T-helper 2 cell treated with Interferon-gamma antibody and Interleukin-4, amounts not matched to agents 100 ng/mL and 5 ng/mL, for 36 hours (primary cell): ENCODE measurements around the gene BMP6. TPM values are rescaled to one million over a fixed set of nuclear protein-coding genes. Genes with fewer than 3 reads are reported as not detected.

Experiments
- intact Hi-C: fragments of 100-400 bp; cut with micrococcal nuclease; formaldehyde crosslinking; loops from one replicate; pipeline ENCODE4 v1.15.1; 2023
- total RNA-seq: library from RNA; stranded (reverse); gene quantifications from 2 replicates; pipeline ENCODE4 v1.2.3, GENCODE V29; 2022

BMP6 gene
- total RNA-seq, 1 donor from 2014 or later = not detected

- intact Hi-C loops = no loop called here
Measured at GRCh38 chr6:7745942-7746341, 20.0 kb downstream of the BMP6 start.

GRCh38 chr6:7747016-7747415, 21.1 kb downstream of the BMP6 start:
- intact Hi-C loops = no loop called here

- intact Hi-C loops = no loop called here
Measured at GRCh38 chr6:7747433-7747832, 21.5 kb downstream of the BMP6 start.

GRCh38 chr6:7747901-7748504, 22.1 kb downstream of the BMP6 start:
- intact Hi-C loops = no loop called here

DNA sequence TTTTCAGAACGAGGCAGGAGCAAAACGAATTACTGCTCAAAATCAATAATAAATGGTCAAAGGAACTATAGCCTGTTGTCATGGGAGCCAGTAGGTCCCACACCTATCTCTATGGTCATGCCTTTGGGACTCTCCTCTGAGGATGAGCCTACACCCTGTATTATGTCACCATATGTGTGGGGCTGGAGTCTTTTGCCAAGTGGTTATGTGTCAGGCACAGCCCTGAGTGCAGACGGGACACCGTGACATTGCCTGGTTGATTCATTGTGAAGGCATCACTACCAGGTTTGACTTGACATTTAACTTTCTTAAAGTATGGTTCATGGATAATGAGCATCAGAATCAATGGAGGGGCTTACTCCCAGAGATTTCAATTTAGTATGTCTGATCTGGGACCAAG, 23.6 kb downstream of the BMP6 start:
- intact Hi-C loops = no loop called here

DNA sequence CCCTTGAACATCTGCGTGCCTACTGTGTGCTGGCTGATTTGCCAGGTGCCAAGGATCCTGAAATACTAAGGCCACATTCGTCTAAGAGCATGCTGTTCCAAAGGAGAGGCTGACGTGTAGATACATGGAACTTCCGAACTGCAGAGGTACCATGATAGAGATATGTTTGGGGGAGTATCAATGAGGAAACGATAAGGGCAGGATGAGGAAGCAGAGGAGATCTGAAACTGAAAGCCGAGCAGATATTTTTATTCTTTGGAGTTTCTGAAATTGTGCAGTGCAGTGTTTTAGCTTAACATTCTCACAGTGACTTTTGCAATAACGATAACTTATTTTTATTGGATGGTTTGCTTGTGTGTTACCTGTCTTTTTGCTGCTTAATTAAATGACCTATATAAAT, 24.3 kb downstream of the BMP6 start:
- intact Hi-C loops = no loop called here

DNA sequence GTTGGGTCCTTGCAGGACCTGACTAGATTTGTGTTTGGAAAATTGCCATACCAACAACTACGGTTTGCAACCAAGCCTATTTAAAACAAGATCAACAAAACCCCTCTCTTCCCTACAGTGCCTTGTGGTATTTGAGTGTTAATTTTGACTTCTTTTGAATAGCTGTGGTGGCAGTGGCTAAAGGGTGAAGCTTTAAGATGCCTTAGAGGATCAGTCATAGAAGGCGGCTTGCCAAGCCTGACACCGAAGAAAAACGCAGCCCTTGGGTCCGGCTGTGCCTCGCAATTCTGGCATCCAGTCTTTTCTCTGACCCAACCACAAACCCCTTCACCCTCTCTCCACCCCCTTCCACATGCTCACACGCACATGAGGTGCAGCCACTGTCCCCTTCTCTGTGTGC, 32.6 kb downstream of the BMP6 start:
- intact Hi-C loops = no loop called here

DNA sequence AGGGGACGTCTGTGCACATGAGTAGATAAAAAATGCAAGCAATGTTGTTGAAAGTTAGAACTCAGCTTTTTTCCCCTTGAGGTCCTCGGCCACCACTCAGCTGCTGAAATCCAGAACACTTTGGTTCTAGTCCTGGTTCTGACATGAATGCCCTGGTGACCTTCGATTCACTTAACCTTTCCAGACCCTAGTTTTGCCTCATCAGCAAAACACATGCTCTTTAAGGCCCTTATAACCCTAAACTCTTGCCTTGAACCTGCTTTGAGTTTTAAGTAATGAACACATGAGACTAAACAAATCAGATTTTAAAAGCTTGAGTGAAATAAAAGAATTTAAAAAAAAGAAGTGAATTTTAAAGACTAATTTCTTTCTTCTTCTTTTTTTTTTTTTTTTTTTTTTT, 33.4 kb downstream of the BMP6 start:
- intact Hi-C loops = no loop called here

- intact Hi-C loops = no loop called here
Measured at GRCh38 chr6:7761051-7761450, 35.2 kb downstream of the BMP6 start.

GRCh38 chr6:7762760-7763159, 36.9 kb downstream of the BMP6 start:
- intact Hi-C loops = no loop called here

DNA sequence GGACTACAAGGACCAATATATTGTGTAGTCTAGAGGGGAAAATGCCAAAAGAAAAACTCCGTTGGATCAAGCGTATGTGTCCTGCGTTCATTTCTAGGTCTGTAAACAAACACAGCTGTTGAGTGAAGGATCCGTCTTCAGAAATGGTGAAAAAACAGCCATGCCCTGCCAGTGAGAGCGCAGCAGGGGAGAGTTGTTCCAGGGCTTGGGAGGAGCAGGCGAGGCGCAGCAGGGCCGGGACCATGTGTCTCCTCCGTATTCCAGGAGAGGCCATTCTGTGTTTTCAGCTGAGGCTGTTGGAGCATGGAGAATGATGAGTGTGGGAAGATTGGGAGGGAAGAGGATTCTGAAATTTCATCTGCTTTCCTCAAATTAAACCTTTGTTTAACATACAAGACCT, 38.0 kb downstream of the BMP6 start:
- intact Hi-C loops = no loop called here

- intact Hi-C loops = no loop called here
Measured at GRCh38 chr6:7765575-7766325, 39.9 kb downstream of the BMP6 start.

DNA sequence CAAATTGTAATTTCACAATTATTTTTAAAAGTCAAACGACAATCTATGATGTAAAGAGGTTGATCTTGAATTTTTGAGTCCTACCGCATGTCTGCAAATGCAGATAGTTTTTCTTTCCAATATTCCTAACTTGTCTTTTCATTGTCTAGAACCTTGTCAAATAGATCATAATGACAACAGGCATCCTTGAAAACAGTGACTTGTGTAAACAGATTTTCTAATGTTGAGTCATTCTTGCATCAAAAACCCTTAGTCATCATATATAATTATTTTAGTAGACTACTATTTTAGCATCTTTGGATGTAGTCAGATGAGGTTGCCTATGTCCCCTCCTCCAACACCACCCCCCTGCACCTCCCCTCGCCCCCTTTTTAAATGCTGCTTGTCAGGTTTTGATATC, 43.8 kb downstream of the BMP6 start:
- intact Hi-C loops = no loop called here

GRCh38 chr6:7770111-7770510, 44.2 kb downstream of the BMP6 start:
- intact Hi-C loops = no loop called here

- intact Hi-C loops = no loop called here
Measured at GRCh38 chr6:7770601-7771000, 44.7 kb downstream of the BMP6 start.

DNA sequence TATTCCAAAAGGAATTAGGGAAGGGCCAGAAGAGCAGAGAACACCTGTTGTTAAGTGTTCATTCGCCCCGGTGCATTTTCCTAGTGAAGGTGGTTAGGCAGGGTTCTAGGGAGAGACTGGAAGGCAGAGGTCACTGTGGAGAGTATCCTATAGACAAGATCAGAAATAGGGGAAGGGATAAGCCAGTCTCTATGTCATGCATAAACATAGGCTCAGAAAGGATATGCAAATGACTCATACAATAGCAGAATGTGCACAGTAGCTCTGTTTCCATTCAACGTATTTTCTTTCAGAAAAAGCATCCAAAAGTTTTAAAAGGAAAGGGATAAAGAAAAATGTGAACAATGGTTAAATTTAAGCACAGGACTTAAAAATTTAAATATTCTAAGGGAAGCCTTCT, 47.4 kb downstream of the BMP6 start:
- intact Hi-C loops = no loop called here

DNA sequence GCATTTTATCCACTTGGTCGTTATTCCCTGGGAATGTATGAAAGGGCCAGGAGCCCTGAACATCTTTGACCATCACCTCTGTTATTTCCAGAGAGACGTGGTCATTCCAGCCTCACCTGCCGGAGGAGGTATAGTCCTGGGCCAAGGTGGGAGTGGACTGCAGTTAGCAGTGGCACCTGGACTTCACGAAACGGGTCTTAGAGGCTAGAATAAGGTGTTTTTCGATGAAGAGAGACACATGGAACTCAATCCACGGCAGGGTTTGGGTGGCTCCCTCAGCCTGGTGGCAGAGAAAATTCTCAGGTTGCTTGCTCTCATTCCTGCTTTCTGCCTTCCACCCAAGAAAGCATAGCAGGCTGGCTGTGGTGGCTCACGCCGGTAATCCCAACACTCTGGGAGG, 48.0 kb downstream of the BMP6 start:
- intact Hi-C loops = no loop called here

GRCh38 chr6:7776509-7776908, 50.6 kb downstream of the BMP6 start:
- intact Hi-C loops = no loop called here

GRCh38 chr6:7777074-7777473, 51.2 kb downstream of the BMP6 start:
- intact Hi-C loops = no loop called here

DNA sequence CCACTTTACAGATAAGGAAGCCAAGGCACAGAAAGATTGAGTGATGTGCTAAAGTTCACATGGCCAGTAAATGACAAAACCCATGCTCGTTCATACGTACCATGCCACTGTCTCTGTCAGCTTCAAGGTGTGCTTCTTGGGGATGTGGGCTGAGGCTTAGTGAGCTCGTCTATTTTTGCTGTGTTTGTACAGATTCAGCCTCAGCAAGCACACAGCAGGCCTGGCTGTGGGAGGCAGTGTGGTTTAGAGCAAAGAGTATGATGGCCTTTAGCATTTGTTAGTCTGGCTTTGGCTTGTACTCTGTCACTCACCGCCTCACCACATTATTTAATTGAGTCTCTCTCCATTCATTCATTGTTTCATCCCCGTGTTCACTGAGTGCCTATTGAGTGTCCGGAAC, 55.3 kb downstream of the BMP6 start:
- intact Hi-C loops = no loop called here

GRCh38 chr6:7784248-7784647, 58.3 kb downstream of the BMP6 start:
- intact Hi-C loops = no loop called here

- intact Hi-C loops = no loop called here
Measured at GRCh38 chr6:7784706-7785105, 58.8 kb downstream of the BMP6 start.
